Fibroblast of skin of back (primary cell): ENCODE results near the gene PIGC.
"Not testable (repeated sequence)": the region's sequence is repeated elsewhere in the genome, so short reads cannot be mapped to it uniquely, and the experiment has no call there.

Source experiments
- DNase-seq: peaks from one replicate; pipeline ENCODE4 v3.0.0-alpha.2; 2013

The PIGC gene

DNA sequence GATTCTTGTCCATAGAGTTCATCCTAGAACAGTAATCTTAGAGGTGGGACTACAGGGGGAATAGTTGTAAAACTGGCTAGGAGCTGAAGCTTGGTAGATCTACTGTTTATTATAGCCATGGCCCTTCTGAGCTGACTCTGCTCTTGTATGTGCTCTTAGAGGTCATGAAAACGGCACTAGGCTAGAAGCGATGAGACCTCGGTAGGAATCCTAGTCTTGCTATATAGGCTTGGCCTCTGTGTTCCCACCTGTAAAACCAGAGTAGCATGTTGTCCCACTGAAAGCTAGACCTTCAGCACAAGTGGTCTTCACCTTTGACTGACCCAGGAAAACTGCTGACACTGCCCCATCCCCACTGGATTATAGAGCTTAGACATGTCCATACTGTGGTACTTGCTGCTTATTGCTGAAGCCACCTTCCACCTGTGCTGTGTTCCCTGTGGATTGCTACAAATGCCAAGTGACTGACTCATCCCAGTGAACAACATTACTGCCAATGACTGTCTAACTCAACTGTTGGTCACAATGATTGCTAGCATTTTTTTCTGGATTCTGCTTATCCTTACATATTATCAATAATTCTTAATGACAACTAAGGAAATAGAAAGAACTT lies 23.0 kb upstream of the PIGC start:
- DNase-seq: no peak

DNA sequence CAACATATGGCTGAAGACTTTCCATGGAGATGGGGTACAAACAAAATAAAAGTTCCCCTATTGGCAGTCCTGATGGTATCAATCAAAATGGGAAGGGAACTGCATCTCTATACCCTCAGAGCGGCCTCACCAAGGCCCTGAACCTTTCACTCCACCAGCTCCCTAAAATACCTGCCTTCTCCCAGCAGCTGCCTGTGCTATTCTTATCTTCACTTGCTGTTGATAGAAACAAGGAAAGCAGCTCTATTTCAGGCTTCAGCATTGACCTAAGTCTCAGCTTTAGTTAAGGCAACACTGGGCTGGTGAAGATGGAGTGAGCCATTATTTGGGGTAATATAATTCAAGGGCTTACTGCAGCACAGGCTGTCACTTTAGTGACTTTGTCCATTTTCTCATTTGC lies 21.7 kb upstream of the PIGC start:
- no peak for DNase-seq

- DNase-seq: no peak
Observed at GRCh38 chr1:172460887-172461315, 17.0 kb upstream of the PIGC start.

DNA sequence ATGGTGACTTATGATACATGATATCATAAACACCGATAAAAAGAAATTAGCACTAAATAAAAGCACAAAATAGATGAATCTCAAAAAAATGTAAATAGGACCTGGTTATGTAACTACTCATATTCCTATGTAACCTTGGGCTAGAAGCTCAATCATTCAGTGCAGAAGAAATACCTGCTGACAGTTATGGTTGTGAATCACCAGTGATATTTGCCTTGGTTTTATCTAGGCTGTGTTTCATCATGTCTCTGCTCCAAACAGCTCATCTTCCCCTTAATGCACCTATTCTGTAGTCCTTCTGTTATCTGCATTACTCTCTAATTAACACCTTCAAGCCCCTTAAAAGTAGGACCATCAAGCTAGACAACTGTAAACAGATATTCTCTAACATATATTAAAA lies 16.3 kb upstream of the PIGC start:
- DNase-seq: no peak

GRCh38 chr1:172457479-172458130 lies 13.7 kb upstream of the PIGC start:
- DNase-seq: no peak

GRCh38 chr1:172456344-172456769 lies 12.5 kb upstream of the PIGC start:
- DNase-seq: no peak

GRCh38 chr1:172455451-172455850 lies 11.6 kb upstream of the PIGC start:
- DNase-seq: no peak

GRCh38 chr1:172453607-172454006 lies 9.7 kb upstream of the PIGC start:
- no peak for DNase-seq

DNA sequence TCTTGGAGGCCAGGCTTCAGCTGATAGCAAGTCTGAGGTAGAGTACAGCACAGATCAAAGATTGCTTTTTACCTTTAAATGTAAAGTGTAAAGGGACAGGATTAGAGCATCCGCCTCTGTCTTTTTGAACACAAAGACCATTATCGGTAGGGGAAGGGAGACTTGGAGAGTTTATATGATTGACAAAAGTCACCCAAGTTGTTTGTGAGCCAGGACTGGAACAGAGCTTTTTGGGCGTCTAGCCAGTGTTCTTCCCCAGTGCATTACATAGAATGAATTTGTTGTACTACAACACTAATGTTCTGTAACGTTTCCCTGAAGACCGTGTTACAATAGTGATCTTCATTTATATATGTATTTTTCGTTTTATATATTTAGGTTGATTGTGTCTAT lies 9.3 kb upstream of the PIGC start:
- no peak for DNase-seq

DNA sequence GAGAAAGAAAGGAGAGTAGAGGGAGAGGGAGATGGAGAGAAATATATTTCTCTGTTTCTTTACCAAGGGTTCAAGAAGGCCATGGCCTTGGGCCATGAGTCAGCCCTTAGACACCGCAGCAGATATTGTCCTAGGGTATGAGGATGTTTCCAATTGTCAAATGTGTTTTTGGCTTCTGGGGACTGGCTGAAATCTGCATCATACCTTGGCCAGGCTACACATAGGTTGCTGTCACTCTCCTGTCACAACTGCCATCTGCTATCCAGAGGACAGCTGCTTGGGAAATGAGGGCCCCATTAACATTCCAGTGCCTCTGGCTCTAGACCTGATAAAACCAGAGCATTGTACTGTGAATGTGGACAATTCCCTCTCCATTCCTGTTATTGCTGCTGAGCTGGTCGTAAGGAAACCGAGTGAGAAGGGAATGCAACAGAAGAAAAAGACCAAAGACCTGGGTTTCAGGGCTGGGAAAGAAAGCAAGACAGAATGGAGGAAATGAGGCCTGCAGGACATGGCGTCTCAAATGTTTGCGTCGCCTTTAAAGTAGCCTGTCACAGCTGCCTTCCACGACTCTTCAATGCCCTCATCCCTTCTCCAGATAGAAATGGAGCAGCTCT lies 8.8 kb upstream of the PIGC start:
- DNase-seq: no peak

DNA sequence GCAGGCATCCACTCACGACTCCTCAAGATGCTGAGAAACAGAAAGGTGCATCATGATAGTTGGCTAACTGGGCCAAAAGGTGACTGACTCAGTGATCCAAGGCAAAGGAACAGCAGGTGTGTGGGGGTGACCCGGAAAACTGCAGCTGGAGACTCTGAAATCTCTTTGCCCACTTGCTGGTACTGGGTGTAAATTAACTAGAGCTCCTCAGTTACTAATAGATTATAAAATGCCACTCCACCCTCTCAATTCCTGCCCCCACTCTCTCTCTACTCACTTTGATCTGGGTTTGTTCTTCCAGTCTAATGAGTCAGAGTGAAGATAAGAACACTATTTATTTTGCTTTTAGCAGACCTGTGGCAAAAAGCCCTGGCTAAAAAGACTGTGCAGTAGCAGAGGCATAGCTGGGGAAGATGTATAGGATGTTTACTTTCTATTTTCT lies 7.2 kb upstream of the PIGC start:
- DNase-seq: peak; percentile 28

GRCh38 chr1:172450524-172450885 lies 6.6 kb upstream of the PIGC start:
- DNase-seq: no peak

- DNase-seq: peak; percentile 52
Observed at GRCh38 chr1:172449585-172450523, 6.0 kb upstream of the PIGC start.

DNA sequence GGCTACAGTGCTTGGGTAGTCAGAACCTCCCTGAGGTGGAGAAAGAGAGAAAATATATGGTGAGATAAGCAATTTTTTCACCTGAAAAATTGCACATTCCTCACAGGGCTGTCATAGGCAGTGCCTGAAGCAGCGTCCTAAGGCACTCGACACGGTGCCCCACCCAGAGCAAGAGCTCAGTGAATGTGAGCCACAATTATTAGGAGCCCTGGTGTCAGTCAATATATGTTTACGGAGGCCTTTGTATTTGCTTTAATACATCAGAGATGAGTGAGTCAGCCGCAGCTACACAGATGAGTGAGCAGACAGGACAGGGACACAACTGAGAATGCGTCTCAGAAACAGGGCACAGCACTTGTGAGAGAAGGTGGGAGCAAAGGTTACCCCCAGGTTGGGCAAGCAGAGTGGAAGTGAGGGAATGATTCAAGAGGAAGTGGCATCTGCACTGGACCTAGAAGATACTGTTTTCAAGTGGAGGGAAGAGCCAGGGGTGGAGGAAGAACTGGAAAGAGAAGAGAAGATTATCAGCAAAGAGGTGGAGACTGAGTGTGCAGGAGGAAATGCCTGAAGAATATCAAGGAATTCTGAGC lies 5.2 kb upstream of the PIGC start:
- no peak for DNase-seq

DNA sequence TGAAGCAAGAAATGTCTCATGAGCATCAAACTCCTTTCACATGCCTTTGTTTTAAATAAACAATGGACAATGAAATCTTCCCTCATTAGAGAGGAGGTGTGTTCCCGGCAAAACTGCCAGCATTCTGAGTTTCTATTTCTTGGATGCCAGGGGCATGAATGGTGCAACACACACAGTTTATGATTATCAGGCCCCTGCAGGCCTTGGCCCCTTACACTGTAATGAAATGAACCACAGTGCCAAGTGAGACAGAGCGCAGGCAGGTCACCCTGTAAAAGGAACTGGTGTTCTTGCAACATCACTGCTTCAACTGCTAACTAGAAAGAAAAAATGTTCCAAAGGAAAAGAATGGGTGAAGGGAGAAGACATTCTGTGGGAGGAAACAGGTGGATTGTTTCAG lies 3.8 kb upstream of the PIGC start:
- no peak for DNase-seq

DNA sequence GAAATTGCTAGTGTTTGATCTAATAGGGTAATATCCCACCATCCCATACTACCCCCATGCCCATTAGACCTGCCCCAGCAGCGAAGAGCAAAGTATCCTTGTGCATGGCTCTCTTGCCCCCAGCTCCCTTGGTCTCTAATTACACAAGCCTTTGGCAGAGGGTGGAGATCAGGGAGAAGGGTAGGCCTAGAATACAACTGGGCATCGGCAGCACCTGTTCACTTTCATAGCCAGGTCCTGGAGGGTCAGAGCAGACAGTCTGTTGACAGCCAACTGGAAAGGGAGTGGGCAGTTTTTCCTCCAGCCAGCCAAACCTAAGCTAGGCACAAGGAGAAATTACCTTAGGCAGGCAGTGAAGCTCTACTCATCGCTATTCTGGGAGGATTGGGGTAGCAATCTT lies 2.7 kb upstream of the PIGC start:
- DNase-seq: no peak

- DNase-seq: no peak
Observed at GRCh38 chr1:172442843-172443565, 865 bp downstream of the PIGC start.

DNA sequence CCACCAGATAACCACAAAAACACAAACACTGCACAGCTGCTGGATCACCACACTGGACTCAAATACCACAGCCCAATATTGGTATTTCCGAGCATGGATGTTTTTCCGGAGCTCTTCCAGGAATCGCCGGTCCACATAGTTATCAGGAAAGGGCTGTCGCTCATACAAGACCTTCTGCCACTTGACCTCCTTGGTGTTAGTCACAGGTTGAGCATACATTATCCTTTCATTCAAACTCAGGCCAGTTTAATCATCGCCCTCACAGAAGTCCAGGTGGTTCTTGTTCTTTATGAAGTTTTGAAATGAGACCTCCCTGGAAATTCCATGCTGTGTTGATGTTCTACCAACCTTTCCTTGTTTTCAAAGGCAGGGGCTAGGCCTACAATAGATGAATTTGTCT lies 1.5 kb downstream of the PIGC start:
- no peak for DNase-seq

- DNase-seq: not testable (repeated sequence)
Observed at GRCh38 chr1:172437183-172437582, 6.7 kb downstream of the PIGC start.

DNA sequence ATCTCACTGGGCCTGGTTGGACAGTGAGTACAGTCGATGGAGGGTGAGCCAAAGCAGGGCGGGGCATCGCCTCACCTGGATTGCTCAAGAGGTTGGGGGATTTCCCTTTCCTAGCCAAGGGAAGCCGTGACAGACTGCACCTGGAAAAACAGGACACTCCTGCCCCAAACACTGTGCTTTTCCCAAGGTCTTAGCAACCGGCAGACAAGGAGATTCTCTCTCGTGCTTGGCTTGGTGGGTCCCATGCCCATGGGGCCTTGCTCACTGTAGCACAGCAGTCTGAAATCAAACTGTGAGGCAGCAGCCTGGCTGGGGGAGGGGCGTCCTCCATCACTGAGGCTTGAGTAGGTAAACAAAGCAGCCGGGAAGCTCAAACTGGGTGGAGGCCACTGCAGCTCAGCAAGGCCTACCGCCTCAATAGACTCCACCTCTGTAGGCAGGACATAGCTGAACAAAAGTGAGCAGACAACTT lies 12.1 kb downstream of the PIGC start:
- no peak for DNase-seq

- no peak for DNase-seq
Observed at GRCh38 chr1:172431204-172431603, 12.7 kb downstream of the PIGC start.

GRCh38 chr1:172430128-172430454 lies 13.8 kb downstream of the PIGC start:
- DNase-seq: no peak
